Right hindlimb (tissue), 1 donor: ENCODE data around the gene OTOP2.
A peak's percentile ranks its signal among the peaks of the same experiment; 100 is the strongest.
"Not testable (repeated sequence)": the region's sequence is repeated elsewhere in the genome, so short reads cannot be mapped to it uniquely, and the experiment has no call there.

Experiments used
- DNase-seq: peaks from one replicate; pipeline ENCODE4 v3.0.0-alpha.2; 2018

Gene OTOP2

GRCh38 chr17:74901353-74902135 lies 22.5 kb upstream of the OTOP2 start:
- no peak for DNase-seq

GRCh38 chr17:74903034-74903433 lies 21.0 kb upstream of the OTOP2 start:
- no peak for DNase-seq

- no peak for DNase-seq
Measured at GRCh38 chr17:74903671-74904070, 20.4 kb upstream of the OTOP2 start.

- DNase-seq, result no peak
Measured at GRCh38 chr17:74904687-74905409, 19.2 kb upstream of the OTOP2 start.

GRCh38 chr17:74906214-74906793 lies 17.8 kb upstream of the OTOP2 start:
- not testable (repeated sequence) for DNase-seq

- no peak for DNase-seq
Measured at GRCh38 chr17:74907012-74907411, 17.1 kb upstream of the OTOP2 start.

- not testable (repeated sequence) for DNase-seq
Measured at GRCh38 chr17:74909097-74909496, 15.0 kb upstream of the OTOP2 start.

- not testable (repeated sequence) for DNase-seq
Measured at GRCh38 chr17:74911423-74911822, 12.7 kb upstream of the OTOP2 start.

GRCh38 chr17:74916136-74916850 lies 7.8 kb upstream of the OTOP2 start:
- DNase-seq, result no peak

- no peak for DNase-seq
Measured at GRCh38 chr17:74916851-74917199, 7.2 kb upstream of the OTOP2 start.

- DNase-seq, result no peak
Measured at GRCh38 chr17:74917430-74917829, 6.6 kb upstream of the OTOP2 start.

- DNase-seq, result no peak
Measured at GRCh38 chr17:74918906-74919305, 5.2 kb upstream of the OTOP2 start.

GRCh38 chr17:74919440-74920305 lies 4.4 kb upstream of the OTOP2 start:
- DNase-seq, result no peak

- DNase-seq, result no peak
Measured at GRCh38 chr17:74920306-74920620, 3.8 kb upstream of the OTOP2 start.

GRCh38 chr17:74920642-74921025 lies 3.4 kb upstream of the OTOP2 start:
- no peak for DNase-seq

GRCh38 chr17:74921026-74921681 lies 2.9 kb upstream of the OTOP2 start:
- DNase-seq, result no peak

- DNase-seq, result no peak
Measured at GRCh38 chr17:74921769-74922168, 2.3 kb upstream of the OTOP2 start.

- no peak for DNase-seq
Measured at GRCh38 chr17:74922172-74922571, 1.9 kb upstream of the OTOP2 start.

- DNase-seq, result no peak
Measured at GRCh38 chr17:74922694-74923537, 1.2 kb upstream of the OTOP2 start, which contains the start of gene USH1G. Gene USH1G (minus strand): TSS chr17:74923255. CDS start chr17:74923073, 182 bp downstream.

- peak; percentile 56 for DNase-seq
Measured at GRCh38 chr17:74923538-74924249, 379 bp upstream of the OTOP2 start.
